GM23338 (cell line): ENCODE data around the gene KIAA0753. TPM values are rescaled to one million over a fixed set of nuclear protein-coding genes. Genes with fewer than 3 reads are reported as not detected.

Source experiments
- ATAC-seq: fragments of 200-7000 bp; cut with Tn5 transposase; 3 replicates; pipeline ENCODE4 v1.9.1; 2020
- DNase-seq: peaks from one replicate; pipeline ENCODE4 v3.0.0-alpha.2; 2015; ENCODE audit warnings: low spot score
- H2AFZ ChIP-seq: fragments of 200-600 bp; sonication (generic); 2 replicates; pipeline ENCODE4 v1.8.0; 2016; ENCODE audit warnings: antibody characterized with exemption, mild to moderate bottlenecking, moderate library complexity
- H3F3A ChIP-seq: fragments of 200-600 bp; sonication (generic); replicated peaks from 2 replicates; pipeline ENCODE4 v1.8.0; 2017; ENCODE audit warnings: antibody characterized with exemption, mixed run types, low read depth
- H3K27ac ChIP-seq: fragments of 200-600 bp; sonication (generic); 2 replicates; pipeline ENCODE4 v1.6.1; 2016; ENCODE audit warnings: low read depth
- H3K27me3 ChIP-seq: fragments of 200-600 bp; sonication (generic); 2 replicates; pipeline ENCODE4 v1.8.0; 2016; ENCODE audit warnings: mild to moderate bottlenecking, mixed run types, moderate library complexity; ENCODE audit not compliant: insufficient read depth
- H3K36me3 ChIP-seq: fragments of 200-600 bp; sonication (generic); 2 replicates; pipeline ENCODE4 v1.8.0; 2016; ENCODE audit warnings: mild to moderate bottlenecking; ENCODE audit not compliant: insufficient read depth
- H3K4me1 ChIP-seq: fragments of 200-600 bp; sonication (generic); 2 replicates; pipeline ENCODE4 v1.8.0; 2016; ENCODE audit warnings: mild to moderate bottlenecking, moderate library complexity; ENCODE audit not compliant: insufficient read depth
- H3K4me2 ChIP-seq: fragments of 200-600 bp; sonication (generic); 2 replicates; pipeline ENCODE4 v1.7.1; 2017; ENCODE audit warnings: mixed run types
- H3K4me3 ChIP-seq: fragments of 200-600 bp; sonication (generic); 2 replicates; pipeline ENCODE4 v1.6.1; 2016; ENCODE audit warnings: mixed run types
- H3K79me2 ChIP-seq: fragments of 200-600 bp; sonication (generic); replicated peaks from 2 replicates; pipeline ENCODE4 v1.8.0; 2017; ENCODE audit warnings: mild to moderate bottlenecking; ENCODE audit not compliant: insufficient read depth
- H3K9me2 ChIP-seq: fragments of 200-600 bp; sonication (generic); 2 replicates; pipeline ENCODE4 v1.8.0; 2017; ENCODE audit not compliant: insufficient read depth
- H4K20me1 ChIP-seq: fragments of 200-600 bp; sonication (generic); replicated peaks from 2 replicates; pipeline ENCODE4 v1.8.0; 2017; ENCODE audit warnings: mild to moderate bottlenecking; ENCODE audit not compliant: insufficient read depth
- H3K27ac Mint-ChIP-seq: 2 replicates; pipeline ENCODE4 v1.8.0; 2020; ENCODE audit warnings: inconsistent platforms, mild to moderate bottlenecking, moderate library complexity, mixed read lengths
- H3K27me3 Mint-ChIP-seq: 3 replicates; pipeline ENCODE4 v1.8.0; 2022; ENCODE audit warnings: low read depth, mild to moderate bottlenecking, moderate library complexity, mixed read lengths, inconsistent platforms; ENCODE audit not compliant: insufficient read depth, poor library complexity
- H3K36me3 Mint-ChIP-seq: 3 replicates; pipeline ENCODE4 v1.8.0; 2021; ENCODE audit warnings: low read depth, mild to moderate bottlenecking, inconsistent platforms, moderate library complexity, mixed read lengths
- H3K4me1 Mint-ChIP-seq: 3 replicates; pipeline ENCODE4 v1.8.0; 2020; ENCODE audit warnings: mild to moderate bottlenecking, inconsistent platforms, mixed read lengths
- H3K4me3 Mint-ChIP-seq: 3 replicates; pipeline ENCODE4 v1.8.0; 2021; ENCODE audit warnings: moderate library complexity, mild to moderate bottlenecking, inconsistent platforms, mixed read lengths
- H3K9me3 Mint-ChIP-seq: 3 replicates; pipeline ENCODE4 v1.8.0; 2020; ENCODE audit warnings: moderate library complexity, mild to moderate bottlenecking, inconsistent platforms, mixed read lengths
- CREB1 ChIP-seq: fragments of 250-450 bp; sonication (Bioruptor Pico); IDR thresholded peaks from 2 replicates; pipeline ENCODE4 v1.5.0; 2020; ENCODE audit warnings: low read depth, mild to moderate bottlenecking, moderate library complexity
- CTCF ChIP-seq, 2 experiments: fragments of 200-600 bp in 1 of 2; sonication (generic) in 1 of 2; conservative IDR thresholded peaks; 2 replicates each; pipeline versions ENCODE4 v1.5.1 to v1.6.1; 2016 to 2017; ENCODE audit warnings: antibody characterized with exemption in 2 of 2, low read depth in 2 of 2, mild to moderate bottlenecking in 2 of 2, moderate library complexity in 1 of 2
- ETS1 ChIP-seq: IDR thresholded peaks from 2 replicates; pipeline ENCODE4 v1.6.1; 2016; ENCODE audit warnings: antibody characterized with exemption
- EZH2 ChIP-seq: fragments of 200-600 bp; sonication (generic); IDR thresholded peaks from one replicate; pipeline ENCODE4 v1.8.0; 2017; ENCODE audit warnings: antibody characterized with exemption, mild to moderate bottlenecking, low read depth; ENCODE audit not compliant: unreplicated experiment
- EZH2phosphoT487 ChIP-seq: fragments of 200-600 bp; sonication (generic); IDR thresholded peaks from one replicate; pipeline ENCODE4 v1.8.1; 2018; ENCODE audit warnings: antibody characterized with exemption; ENCODE audit not compliant: unreplicated experiment
- JUNB ChIP-seq: IDR thresholded peaks from one replicate; pipeline ENCODE4 v1.6.1; 2016; ENCODE audit warnings: antibody characterized with exemption; ENCODE audit not compliant: unreplicated experiment
- NANOG ChIP-seq: IDR thresholded peaks from 2 replicates; pipeline ENCODE4 v1.6.1; 2016; ENCODE audit warnings: antibody characterized with exemption, borderline replicate concordance
- POLR2AphosphoS5 ChIP-seq: IDR thresholded peaks from 2 replicates; pipeline ENCODE4 v1.6.1; 2016; ENCODE audit warnings: antibody characterized with exemption, low read depth
- REST ChIP-seq: IDR thresholded peaks from one replicate; pipeline ENCODE4 v1.6.1; 2018; ENCODE audit warnings: antibody characterized with exemption; ENCODE audit not compliant: unreplicated experiment
- STAT1 ChIP-seq: IDR thresholded peaks from one replicate; pipeline ENCODE4 v1.6.1; 2016; ENCODE audit warnings: antibody characterized with exemption; ENCODE audit not compliant: unreplicated experiment
- ZNF114 ChIP-seq: fragments of 250-450 bp; sonication (Bioruptor Pico); IDR thresholded peaks from 2 replicates; pipeline ENCODE4 v1.5.0; 2020; ENCODE audit warnings: mild to moderate bottlenecking, moderate library complexity
- ZNF331 ChIP-seq: fragments of 250-450 bp; sonication (Bioruptor Pico); IDR thresholded peaks from 2 replicates; pipeline ENCODE4 v1.5.0; 2020; ENCODE audit warnings: low read depth, mild to moderate bottlenecking, moderate library complexity
- ZNF462 ChIP-seq: fragments of 250-450 bp; sonication (Bioruptor Pico); IDR thresholded peaks from 2 replicates; pipeline ENCODE4 v1.5.0; 2020; ENCODE audit warnings: mild to moderate bottlenecking, moderate library complexity
- polyA plus RNA-seq: library from polyadenylated mRNA; unstranded; fragments of >200 nt; fragmentation: Nextera tagmentation; extraction: Ambion mirVana; gene quantifications from 2 replicates; pipeline ENCODE4 v1.2.1, GENCODE V29; 2016
- total RNA-seq: library from RNA; depleted of rRNA; stranded (reverse); fragments of >200 nt; shearing (Covaris generic); gene quantifications from 2 replicates; pipeline ENCODE4 v1.2.3, GENCODE V29; 2014

Gene KIAA0753
- total and polyA plus RNA-seq, 2 experiments from 2014 or later, result 6.0 to 27.8 TPM

- Mint-ChIP-seq H3K36me3 (no peaks in the 10 kb centered on the region), H3K27ac (no peak overlapping the region), H3K4me1 (peaks cover 8% of the 10 kb centered on the region; the same call in 2 of the 3 replicates), H3K4me3 (no peak overlapping the region), H3K27me3 (peaks cover 16% of the 10 kb centered on the region), H3K9me3 (no peaks in the 10 kb centered on the region)
- peaks cover 13% of the 10 kb centered on the region for H3K27me3 ChIP-seq
- TF ChIP-seq STAT1, result no peak
- no peak for TF ChIP-seq ETS1
- no peak for TF ChIP-seq EZH2
- no peak for TF ChIP-seq REST
- no peak for TF ChIP-seq ZNF462 (CRISPR knock-in tag)
- TF ChIP-seq NANOG, result no peak
- TF ChIP-seq CTCF (conservative IDR thresholded peaks at IDR 0.05; ENCODE audit: low read depth in 2 of 2), result no peak
- TF ChIP-seq ZNF114 (CRISPR knock-in tag), result no peak
- no peak for TF ChIP-seq POLR2AphosphoS5
- TF ChIP-seq ZNF331 (CRISPR knock-in tag), result no peak
- TF ChIP-seq EZH2phosphoT487, result no peak
- TF ChIP-seq CREB1 (CRISPR knock-in tag), result no peak
- no peak for TF ChIP-seq JUNB
- H3K27ac ChIP-seq, result no peak overlapping the region
- H3K36me3 ChIP-seq, result no peaks in the 10 kb centered on the region
- ATAC-seq, result no peak
- no peaks in the 10 kb centered on the region for H3K4me1 ChIP-seq
- no peaks in the 10 kb centered on the region for H3K79me2 ChIP-seq
- no peak overlapping the region for H3K4me2 ChIP-seq
- no peaks in the 10 kb centered on the region for H3F3A ChIP-seq
- DNase-seq, result no peak
- H3K9me2 ChIP-seq, result no peaks in the 10 kb centered on the region
- no peak overlapping the region for H2AFZ ChIP-seq
- H4K20me1 ChIP-seq, result peaks cover 7% of the 10 kb centered on the region; the same call in 1 of the 2 replicates
- no peak overlapping the region for H3K4me3 ChIP-seq
Measured at GRCh38 chr17:6667516-6667915, 27.0 kb upstream of the KIAA0753 start.
